Measurements from ENCODE around the gene CEP95. TPM values are rescaled to one million over a fixed set of nuclear protein-coding genes. Genes with fewer than 3 reads are reported as not detected.
"Not testable (repeated sequence)": the region's sequence is repeated elsewhere in the genome, so short reads cannot be mapped to it uniquely, and the experiment has no call there.

The CEP95 gene
- 10 to 100 TPM; 35.1 to 38.2 (median 36.7) TPM for total RNA-seq

DNA sequence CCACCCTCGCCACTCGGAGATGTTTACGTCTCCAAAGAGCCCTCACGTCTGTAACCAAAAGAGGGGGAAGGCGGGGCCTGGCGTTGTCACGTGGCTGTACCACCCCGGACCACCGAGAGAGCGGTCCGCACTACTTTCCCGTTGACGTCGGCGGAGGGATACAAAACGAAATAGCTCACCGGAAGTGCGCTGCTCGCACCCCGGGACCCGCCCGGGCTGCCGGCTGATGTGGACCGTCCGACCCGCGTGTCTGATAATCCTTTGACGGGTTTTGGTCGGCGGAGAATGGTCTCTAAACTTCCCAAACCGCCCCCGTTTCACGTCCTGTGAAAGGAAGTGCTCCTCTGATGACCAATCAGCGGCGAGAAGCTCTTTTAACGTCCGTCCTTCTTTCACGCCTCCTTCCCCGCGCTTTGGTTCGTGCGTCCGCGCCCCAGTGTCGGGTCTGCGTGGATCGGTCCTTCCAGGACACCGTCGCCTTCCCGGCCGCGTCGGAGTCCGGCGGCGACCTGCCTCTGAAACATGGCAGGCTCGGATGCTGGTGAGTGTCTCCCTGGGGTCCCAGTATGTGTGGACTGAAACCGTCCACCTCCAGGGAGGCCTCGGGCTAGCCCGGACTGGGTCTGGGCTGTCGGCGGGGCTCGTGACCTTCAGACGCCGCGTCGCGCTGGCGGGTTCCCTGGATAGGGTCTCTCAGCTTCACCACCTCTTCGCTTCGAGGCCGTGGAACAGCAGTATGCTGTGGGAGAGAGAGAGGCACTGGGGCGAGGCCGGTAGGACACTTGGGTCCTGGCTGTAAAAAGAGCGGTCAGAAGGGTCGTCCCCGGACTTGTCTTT, at the start of gene CEP95:
TSS of gene CEP95 (plus strand) at position 402 of the 837 bp plus-strand sequence. CDS start at position 523, 121 bp downstream.
- ATAC-seq (peak; percentile 64 to 68), DNase-seq (peak; percentile 92)
- H3K36me3 Mint-ChIP-seq (ENCODE audit: insufficient read depth), result peaks cover 51% of the 10 kb centered on the region
- H3K4me1 Mint-ChIP-seq (ENCODE audit: low read depth), result peaks cover 48% of the 10 kb centered on the region
- H3K4me3 Mint-ChIP-seq, result peak within 1 kb of the TSS; percentile 100
- no peaks in the 10 kb centered on the region for H3K27me3 Mint-ChIP-seq (ENCODE audit: low read depth)
- no peaks in the 10 kb centered on the region for H3K9me3 Mint-ChIP-seq

DNA sequence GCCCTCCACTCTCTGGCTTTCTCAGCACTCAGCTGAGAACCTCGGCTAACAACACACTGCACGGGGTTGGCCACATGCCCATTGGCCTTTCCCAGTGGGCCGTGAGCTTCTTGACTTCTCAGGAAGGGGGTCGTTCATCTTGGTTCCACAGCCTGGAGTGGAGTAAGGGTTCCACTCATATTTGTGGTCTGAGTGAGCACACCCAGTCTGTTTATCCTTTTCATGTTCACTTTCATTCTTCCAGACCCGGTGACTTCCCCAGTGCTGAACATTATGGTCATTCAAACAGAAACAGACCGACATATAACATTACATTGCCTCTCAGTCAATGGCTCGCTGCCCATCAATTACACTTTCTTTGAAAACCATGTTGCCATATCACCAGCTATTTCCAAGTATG, 49.6 kb upstream of the CEP95 start:
- Mint-ChIP-seq H3K4me3 (no peak overlapping the region), H3K36me3 (ENCODE audit: insufficient read depth) (no peaks in the 10 kb centered on the region), H3K4me1 (ENCODE audit: low read depth) (peaks cover 20% of the 10 kb centered on the region), H3K9me3 (no peaks in the 10 kb centered on the region), H3K27me3 (ENCODE audit: low read depth) (no peaks in the 10 kb centered on the region)
- no peak for DNase-seq
- no peak for ATAC-seq

DNA sequence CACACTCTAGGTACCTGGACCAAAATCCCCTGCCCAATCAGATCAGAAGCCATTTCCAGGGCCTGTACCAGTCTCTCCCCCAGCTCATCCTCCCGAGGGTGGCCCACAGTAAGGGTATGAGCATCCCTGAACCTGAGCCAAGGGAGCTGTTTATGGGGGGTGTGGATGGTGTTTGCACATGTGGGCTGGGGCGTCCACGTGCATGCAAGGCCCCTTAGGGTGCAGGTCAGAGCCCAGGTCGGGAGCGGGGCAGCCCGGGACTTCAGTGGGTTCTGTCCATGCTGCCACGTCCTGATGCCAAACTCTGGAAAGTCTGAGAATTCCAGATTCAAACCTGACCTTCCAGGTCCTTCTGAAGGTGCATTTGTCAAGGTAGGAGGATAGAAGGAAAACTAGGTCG, 48.0 kb upstream of the CEP95 start:
- peaks cover 20% of the 10 kb centered on the region for H3K4me1 Mint-ChIP-seq (ENCODE audit: low read depth)
- no peaks in the 10 kb centered on the region for H3K9me3 Mint-ChIP-seq
- no peak overlapping the region for H3K4me3 Mint-ChIP-seq
- H3K36me3 Mint-ChIP-seq (ENCODE audit: insufficient read depth), result no peaks in the 10 kb centered on the region
- no peak for ATAC-seq
- H3K27me3 Mint-ChIP-seq (ENCODE audit: low read depth), result no peaks in the 10 kb centered on the region
- DNase-seq, result no peak

DNA sequence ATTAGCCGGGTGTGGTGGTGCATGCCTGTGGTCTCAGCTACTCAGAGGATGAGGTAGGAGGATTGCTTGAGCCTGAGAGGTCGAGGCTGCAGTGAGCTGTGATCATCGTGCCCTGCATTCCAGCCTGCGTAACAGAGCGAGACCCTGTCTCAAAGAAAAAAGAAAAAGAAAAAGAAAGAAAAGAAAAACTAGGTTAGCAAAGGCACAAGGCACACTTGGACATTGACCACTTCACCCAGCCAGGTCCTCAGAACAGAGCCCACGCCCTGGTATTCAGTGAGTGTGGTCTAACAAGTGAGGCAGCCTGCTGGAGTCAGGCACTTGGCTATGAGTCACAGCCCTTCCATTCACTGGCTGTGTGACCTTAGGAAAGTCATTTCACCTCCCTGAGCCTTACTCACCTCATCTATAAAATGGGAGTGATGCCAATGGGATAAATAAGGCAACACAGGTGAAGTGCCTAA, 47.5 kb upstream of the CEP95 start:
- no peaks in the 10 kb centered on the region for H3K9me3 Mint-ChIP-seq
- no peak overlapping the region for H3K4me3 Mint-ChIP-seq
- no peaks in the 10 kb centered on the region for H3K27me3 Mint-ChIP-seq (ENCODE audit: low read depth)
- DNase-seq, result no peak
- peaks cover 20% of the 10 kb centered on the region for H3K4me1 Mint-ChIP-seq (ENCODE audit: low read depth)
- no peaks in the 10 kb centered on the region for H3K36me3 Mint-ChIP-seq (ENCODE audit: insufficient read depth)
- ATAC-seq, result no peak

- not testable (repeated sequence) for DNase-seq; H3K36me3 Mint-ChIP-seq (ENCODE audit: insufficient read depth); H3K9me3 Mint-ChIP-seq; H3K27me3 Mint-ChIP-seq (ENCODE audit: low read depth); H3K4me3 Mint-ChIP-seq; ATAC-seq
- H3K4me1 Mint-ChIP-seq (ENCODE audit: low read depth), result peaks cover 20% of the 10 kb centered on the region
These were observed 47.0 kb upstream of the CEP95 start for GRCh38 chr17:64459818-64460217.

DNA sequence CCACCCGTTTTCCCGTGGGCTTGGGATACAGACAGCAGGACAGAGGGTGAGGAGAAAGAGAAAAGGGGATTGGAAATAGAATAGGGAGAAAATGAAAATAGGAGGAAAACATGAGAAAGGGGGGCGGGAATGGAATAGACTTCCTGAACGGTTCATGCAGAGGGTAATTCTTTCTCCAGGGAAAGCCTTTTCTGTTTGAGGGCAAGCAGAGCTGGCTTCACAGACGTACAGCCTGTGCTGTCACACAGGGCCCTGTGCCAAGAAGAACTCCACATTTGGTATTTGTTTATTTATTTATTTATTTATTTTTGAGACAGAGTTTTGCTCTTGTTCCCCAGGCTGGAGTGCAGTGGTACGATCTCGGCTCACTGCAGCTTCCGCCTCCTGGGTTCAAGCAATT, 45.8 kb upstream of the CEP95 start:
- Mint-ChIP-seq H3K4me1 (ENCODE audit: low read depth) (peaks cover 14% of the 10 kb centered on the region), H3K27me3 (ENCODE audit: low read depth) (no peaks in the 10 kb centered on the region), H3K4me3 (no peak overlapping the region), H3K36me3 (ENCODE audit: insufficient read depth) (no peaks in the 10 kb centered on the region), H3K9me3 (no peaks in the 10 kb centered on the region)
- ATAC-seq (no peak), DNase-seq (no peak)

GRCh38 chr17:64461788-64462187, 45.0 kb upstream of the CEP95 start:
- no peak for ATAC-seq
- no peaks in the 10 kb centered on the region for H3K9me3 Mint-ChIP-seq
- H3K4me3 Mint-ChIP-seq, result no peak overlapping the region

DNA sequence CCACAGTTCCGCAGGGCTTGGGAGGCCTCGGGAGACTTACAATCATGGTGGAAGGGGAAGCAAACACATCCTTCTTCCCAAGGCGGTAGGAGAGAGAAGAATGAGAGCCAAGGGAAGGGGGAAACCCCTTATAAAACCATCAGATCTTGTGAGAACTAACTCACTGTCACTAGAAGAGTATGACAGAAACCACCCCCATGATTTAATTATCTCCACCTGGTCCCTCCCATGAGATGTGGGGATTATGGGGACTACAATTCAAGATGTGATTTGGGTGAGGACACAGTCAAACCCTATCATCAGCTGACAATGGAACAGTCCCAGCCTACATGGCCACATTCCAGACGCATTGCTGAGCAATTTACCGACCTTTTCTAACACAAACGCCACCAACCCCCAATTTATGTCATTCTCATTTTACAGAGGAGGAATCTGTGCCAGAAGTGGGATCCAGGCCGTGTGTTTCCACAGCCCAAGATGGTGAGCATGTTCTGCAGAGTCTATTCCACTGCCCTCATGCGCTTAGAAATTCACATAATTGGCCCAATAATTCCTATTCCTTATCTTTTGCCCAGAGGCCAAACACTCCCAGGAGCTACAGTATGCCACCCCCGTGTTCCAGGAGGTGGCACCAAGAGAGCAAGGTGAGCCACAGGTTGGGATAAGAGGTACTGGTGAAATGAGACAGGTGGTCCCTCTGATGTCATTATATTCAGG, 40.6 kb upstream of the CEP95 start:
- H3K9me3 Mint-ChIP-seq, result no peaks in the 10 kb centered on the region
- H3K4me1 Mint-ChIP-seq (ENCODE audit: low read depth), result no peaks in the 10 kb centered on the region
- H3K27me3 Mint-ChIP-seq (ENCODE audit: low read depth), result no peaks in the 10 kb centered on the region
- ATAC-seq (no peak), DNase-seq (no peak)
- H3K36me3 Mint-ChIP-seq (ENCODE audit: insufficient read depth), result no peaks in the 10 kb centered on the region
- no peak overlapping the region for H3K4me3 Mint-ChIP-seq

More at GRCh38 chr17:64461788-64462187, 45.0 kb upstream of the CEP95 start:
- no peak for DNase-seq
- Mint-ChIP-seq H3K36me3 (ENCODE audit: insufficient read depth) (no peaks in the 10 kb centered on the region), H3K27me3 (ENCODE audit: low read depth) (no peaks in the 10 kb centered on the region), H3K4me1 (ENCODE audit: low read depth) (peaks cover 10% of the 10 kb centered on the region)

- H3K36me3 Mint-ChIP-seq (ENCODE audit: insufficient read depth); H3K4me3 Mint-ChIP-seq; H3K27me3 Mint-ChIP-seq (ENCODE audit: low read depth); H3K9me3 Mint-ChIP-seq; ATAC-seq; H3K4me1 Mint-ChIP-seq (ENCODE audit: low read depth); DNase-seq: not testable (repeated sequence)
These were observed 39.9 kb upstream of the CEP95 start for GRCh38 chr17:64466834-64467233.

DNA sequence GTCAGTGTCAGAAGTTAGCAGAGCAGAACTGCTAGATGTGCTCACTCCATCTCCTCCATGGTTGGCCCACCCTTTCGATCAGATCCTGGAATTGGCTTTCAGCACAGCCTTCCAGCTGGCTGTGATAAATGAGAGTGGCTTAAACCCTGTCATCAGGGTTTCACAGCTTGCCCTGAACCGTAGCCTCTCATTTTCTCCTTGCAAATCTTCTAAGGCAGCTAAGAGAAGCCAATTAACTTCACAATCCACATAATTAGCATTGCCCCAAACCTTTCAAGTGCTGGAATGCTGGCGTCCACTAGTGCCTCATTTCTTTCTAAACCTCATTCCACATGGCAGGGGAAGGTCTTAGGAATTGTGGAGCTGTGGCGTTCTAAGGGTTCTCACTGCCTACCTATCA, 36.2 kb upstream of the CEP95 start:
- no peak for DNase-seq
- no peaks in the 10 kb centered on the region for H3K27me3 Mint-ChIP-seq (ENCODE audit: low read depth)
- no peak for ATAC-seq
- H3K36me3 Mint-ChIP-seq (ENCODE audit: insufficient read depth), result no peaks in the 10 kb centered on the region
- no peak overlapping the region for H3K4me3 Mint-ChIP-seq
- no peaks in the 10 kb centered on the region for H3K9me3 Mint-ChIP-seq
- H3K4me1 Mint-ChIP-seq (ENCODE audit: low read depth), result no peaks in the 10 kb centered on the region

DNA sequence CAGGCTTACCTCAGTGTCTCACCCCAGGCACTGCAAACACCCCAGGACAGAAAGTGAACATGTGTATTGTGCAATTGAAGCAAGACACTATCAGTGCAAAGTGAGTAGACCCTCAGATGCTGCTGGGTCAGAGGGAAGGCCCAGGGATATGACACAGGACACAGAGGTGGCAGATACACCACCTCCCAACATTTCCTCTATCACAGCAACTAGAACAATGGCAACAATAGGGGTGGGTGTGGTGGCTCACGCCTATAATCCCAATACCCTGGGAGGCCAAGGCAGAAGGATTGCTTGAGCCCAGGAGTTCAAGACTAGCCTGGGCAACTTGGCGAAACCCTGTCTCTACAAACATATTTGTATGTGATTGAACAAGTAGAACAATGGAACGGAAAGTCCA, 35.3 kb upstream of the CEP95 start:
- Mint-ChIP-seq H3K9me3 (no peaks in the 10 kb centered on the region), H3K36me3 (ENCODE audit: insufficient read depth) (no peaks in the 10 kb centered on the region), H3K4me1 (ENCODE audit: low read depth) (no peaks in the 10 kb centered on the region), H3K27me3 (ENCODE audit: low read depth) (no peaks in the 10 kb centered on the region), H3K4me3 (no peak overlapping the region)
- ATAC-seq (no peak), DNase-seq (no peak)

- no peak for ATAC-seq
- peaks cover 6% of the 10 kb centered on the region for H3K36me3 Mint-ChIP-seq (ENCODE audit: insufficient read depth)
- H3K4me3 Mint-ChIP-seq, result no peak overlapping the region
- no peaks in the 10 kb centered on the region for H3K4me1 Mint-ChIP-seq (ENCODE audit: low read depth)
- no peaks in the 10 kb centered on the region for H3K9me3 Mint-ChIP-seq
- H3K27me3 Mint-ChIP-seq (ENCODE audit: low read depth), result no peaks in the 10 kb centered on the region
- DNase-seq, result no peak
These were observed 34.2 kb upstream of the CEP95 start for GRCh38 chr17:64472564-64472963.

- Mint-ChIP-seq H3K27me3 (ENCODE audit: low read depth) (no peaks in the 10 kb centered on the region), H3K9me3 (no peaks in the 10 kb centered on the region), H3K4me1 (ENCODE audit: low read depth) (no peaks in the 10 kb centered on the region), H3K36me3 (ENCODE audit: insufficient read depth) (peaks cover 13% of the 10 kb centered on the region), H3K4me3 (no peak overlapping the region)
- DNase-seq (no peak), ATAC-seq (no peak)
These were observed 28.9 kb upstream of the CEP95 start for GRCh38 chr17:64477849-64478248.

- Mint-ChIP-seq H3K9me3 (no peaks in the 10 kb centered on the region), H3K4me1 (ENCODE audit: low read depth) (peaks cover 11% of the 10 kb centered on the region), H3K4me3 (no peak overlapping the region), H3K27me3 (ENCODE audit: low read depth) (no peaks in the 10 kb centered on the region), H3K36me3 (ENCODE audit: insufficient read depth) (peaks cover 35% of the 10 kb centered on the region)
- no peak for DNase-seq
- ATAC-seq, result no peak
These were observed 25.8 kb upstream of the CEP95 start for GRCh38 chr17:64480951-64481350.

- DNase-seq (no peak), ATAC-seq (no peak)
- Mint-ChIP-seq H3K4me1 (ENCODE audit: low read depth) (peaks cover 11% of the 10 kb centered on the region), H3K36me3 (ENCODE audit: insufficient read depth) (peaks cover 36% of the 10 kb centered on the region), H3K4me3 (no peak overlapping the region), H3K9me3 (no peaks in the 10 kb centered on the region), H3K27me3 (ENCODE audit: low read depth) (no peaks in the 10 kb centered on the region)
These were observed 22.4 kb upstream of the CEP95 start for GRCh38 chr17:64484380-64484779.
